Measurements from ENCODE around the gene ZBTB7B.

The ZBTB7B gene

DNA sequence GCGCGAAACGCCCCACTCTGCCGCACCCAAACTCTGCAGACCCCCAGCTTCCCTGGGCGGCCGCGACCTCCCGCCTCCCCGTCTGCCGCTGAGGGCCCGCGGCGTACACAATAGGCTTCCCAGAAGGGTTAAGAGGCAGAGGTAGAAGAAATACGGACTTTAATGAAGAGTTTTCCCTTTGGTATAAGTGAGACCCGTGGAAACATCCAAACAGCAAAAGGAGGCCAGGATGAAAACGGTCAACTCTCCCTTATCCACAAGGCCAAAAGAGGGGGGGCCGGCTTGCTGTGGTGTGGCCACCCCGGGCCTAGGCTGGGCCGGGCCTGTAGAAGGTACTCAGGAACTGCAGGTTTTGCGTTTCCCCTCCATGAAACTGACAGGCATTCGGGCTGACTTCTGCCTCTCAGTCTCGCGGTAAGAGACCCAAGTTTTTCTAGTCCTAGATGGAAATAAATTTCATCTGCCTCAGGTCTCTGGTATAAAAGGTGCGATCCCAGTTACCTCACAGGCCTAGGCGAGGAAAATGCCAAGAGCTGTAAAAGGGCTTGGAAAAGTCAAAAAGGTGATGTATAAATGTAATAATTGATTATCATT lies 40.3 kb upstream of the ZBTB7B start:
- no peak for DNase-seq (ENCODE audit: low read depth)
- H3K4me3 ChIP-seq (ENCODE audit: control insufficient read depth, low read depth, low read length): peak overlapping the region; percentile 69
- TF ChIP-seq, protein P1, sequence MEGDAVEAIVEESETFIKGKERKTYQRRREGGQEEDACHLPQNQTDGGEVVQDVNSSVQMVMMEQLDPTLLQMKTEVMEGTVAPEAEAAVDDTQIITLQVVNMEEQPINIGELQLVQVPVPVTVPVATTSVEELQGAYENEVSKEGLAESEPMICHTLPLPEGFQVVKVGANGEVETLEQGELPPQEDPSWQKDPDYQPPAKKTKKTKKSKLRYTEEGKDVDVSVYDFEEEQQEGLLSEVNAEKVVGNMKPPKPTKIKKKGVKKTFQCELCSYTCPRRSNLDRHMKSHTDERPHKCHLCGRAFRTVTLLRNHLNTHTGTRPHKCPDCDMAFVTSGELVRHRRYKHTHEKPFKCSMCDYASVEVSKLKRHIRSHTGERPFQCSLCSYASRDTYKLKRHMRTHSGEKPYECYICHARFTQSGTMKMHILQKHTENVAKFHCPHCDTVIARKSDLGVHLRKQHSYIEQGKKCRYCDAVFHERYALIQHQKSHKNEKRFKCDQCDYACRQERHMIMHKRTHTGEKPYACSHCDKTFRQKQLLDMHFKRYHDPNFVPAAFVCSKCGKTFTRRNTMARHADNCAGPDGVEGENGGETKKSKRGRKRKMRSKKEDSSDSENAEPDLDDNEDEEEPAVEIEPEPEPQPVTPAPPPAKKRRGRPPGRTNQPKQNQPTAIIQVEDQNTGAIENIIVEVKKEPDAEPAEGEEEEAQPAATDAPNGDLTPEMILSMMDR (conservative IDR thresholded peaks at IDR 0.05; ENCODE audit: control insufficient read depth, insufficient read depth, low read depth, low read length): no peak

DNA sequence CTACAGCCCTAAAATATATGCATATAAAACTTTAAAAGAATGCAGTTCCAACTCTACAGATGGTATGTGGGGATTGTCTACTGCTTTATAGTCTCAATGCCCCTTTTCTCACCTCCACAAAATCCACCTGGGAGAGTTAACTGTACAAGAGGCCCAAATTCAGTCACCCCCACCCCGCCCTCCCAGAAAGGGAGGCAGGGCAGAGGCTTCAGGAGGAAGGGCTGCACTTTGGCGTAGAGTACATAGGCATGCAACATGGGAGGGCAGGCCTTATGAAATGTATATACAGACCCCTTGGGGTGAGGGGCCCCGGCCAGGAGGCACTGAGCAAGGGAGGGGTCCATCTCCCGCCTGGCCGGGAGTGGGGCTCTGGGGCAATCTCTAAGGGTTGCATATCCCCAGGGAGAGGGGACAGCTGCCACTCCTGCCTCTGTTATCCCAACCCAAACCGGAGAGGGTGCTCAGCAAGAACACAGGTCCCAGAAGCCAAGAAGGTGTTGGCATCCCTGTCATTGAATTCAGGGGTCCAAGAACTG lies 39.7 kb upstream of the ZBTB7B start:
- no peak for DNase-seq (ENCODE audit: low read depth)
- H3K4me3 ChIP-seq (ENCODE audit: control insufficient read depth, low read depth, low read length): no peak overlapping the region

DNA sequence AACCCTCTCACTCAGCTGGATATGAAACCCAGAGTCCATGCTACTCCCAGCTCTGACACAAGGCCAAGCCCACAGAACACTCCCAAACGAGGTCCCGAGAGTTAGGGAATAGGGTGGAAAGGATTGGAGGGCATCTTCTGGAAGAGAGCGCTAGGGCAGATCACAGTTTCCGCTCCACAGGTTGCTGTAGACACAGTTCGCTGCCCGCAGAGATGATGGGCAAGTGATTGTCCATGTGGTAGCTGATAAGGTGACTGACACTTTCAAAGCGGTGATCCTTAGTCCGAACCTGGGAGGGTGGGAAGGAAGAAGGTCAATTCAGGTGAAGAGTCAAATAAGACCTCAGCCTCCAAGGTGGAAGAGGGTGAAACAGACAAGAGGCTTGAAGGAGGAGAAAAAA lies 39.0 kb upstream of the ZBTB7B start:
- TF ChIP-seq, protein P1 (conservative IDR thresholded peaks at IDR 0.05; ENCODE audit: control insufficient read depth, insufficient read depth, low read depth, low read length): no peak
- no peak overlapping the region for H3K4me3 ChIP-seq (ENCODE audit: control insufficient read depth, low read depth, low read length)
- no peak for DNase-seq (ENCODE audit: low read depth)

More for the DNA sequence above, 39.7 kb upstream of the ZBTB7B start:
- TF ChIP-seq, protein P1 (conservative IDR thresholded peaks at IDR 0.05; ENCODE audit: control insufficient read depth, insufficient read depth, low read depth, low read length): no peak

DNA sequence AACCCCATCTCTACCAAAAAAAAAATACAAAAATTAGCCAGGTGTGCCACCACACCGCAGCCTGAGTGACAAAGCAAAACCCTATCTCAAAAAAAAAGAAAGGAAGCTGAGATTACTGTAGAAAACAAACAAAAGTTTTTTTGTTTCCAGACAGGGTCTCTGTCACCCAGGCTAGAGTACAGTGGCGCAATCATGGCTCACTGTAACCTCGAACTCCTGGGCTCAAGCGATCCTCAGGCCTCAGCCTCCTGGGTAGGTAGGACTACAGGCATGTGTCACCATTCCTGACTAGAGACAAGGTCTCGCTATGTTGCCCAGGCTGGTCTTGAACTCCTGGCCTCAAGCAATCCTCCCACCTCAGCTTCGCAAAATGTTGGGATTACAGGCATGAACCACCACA lies 38.2 kb upstream of the ZBTB7B start:
- TF ChIP-seq, protein P1 (conservative IDR thresholded peaks at IDR 0.05; ENCODE audit: control insufficient read depth, insufficient read depth, low read depth, low read length): no peak
- H3K4me3 ChIP-seq (ENCODE audit: control insufficient read depth, low read depth, low read length): no peak overlapping the region
- DNase-seq (ENCODE audit: low read depth): no peak

DNA sequence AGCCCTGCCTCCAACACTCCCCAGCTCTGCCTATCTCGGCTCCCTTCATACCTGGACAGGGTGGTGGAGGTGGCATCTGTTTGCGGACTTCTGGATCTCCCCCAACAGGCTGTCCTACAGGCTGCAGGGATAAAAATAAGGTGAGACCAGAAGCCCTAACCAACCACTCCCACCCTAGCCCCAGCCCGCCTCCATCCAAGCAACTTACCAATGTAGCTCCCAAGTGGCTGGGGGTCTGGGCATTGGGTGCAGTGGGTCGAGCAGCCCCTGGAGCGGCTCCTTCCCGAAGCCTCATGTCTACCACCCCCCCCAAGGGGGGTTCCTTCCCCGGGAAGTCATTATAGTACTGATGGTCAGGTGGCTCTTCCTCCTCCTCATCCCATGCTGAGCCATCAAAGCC lies 36.5 kb upstream of the ZBTB7B start:
- TF ChIP-seq, protein P1 (conservative IDR thresholded peaks at IDR 0.05; ENCODE audit: control insufficient read depth, insufficient read depth, low read depth, low read length): no peak
- DNase-seq (ENCODE audit: low read depth): no peak
- no peak overlapping the region for H3K4me3 ChIP-seq (ENCODE audit: control insufficient read depth, low read depth, low read length)

DNA sequence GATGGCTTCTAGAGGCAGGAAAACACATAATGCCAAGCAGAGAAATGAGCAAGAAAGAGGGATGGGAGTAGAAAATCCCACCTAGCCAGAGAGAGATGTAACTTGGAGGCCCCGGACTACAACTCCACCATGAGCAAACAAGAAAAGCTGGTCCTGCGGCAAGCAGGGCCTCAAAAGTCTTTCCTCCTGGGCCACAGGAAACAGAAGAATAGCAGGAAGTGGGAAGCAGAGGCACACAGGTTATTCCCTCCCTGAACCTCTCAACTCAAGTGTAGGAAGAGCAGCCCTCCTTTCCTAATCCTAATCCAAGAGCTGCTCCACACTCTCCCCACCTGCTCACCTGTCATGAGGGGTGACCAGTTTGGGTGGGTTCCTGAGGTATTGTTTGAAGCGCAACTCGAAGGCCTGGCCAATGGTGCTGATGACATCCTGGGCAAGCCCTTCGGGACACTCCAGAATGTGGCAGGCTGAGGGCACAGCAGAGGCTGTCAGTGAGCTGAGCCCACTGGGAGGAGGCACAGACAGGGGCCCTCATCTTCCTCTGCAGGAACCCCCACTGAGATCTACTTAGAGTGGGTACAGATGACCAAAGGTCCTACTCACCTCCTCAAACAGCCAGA lies 35.2 kb upstream of the ZBTB7B start:
- no peak for DNase-seq (ENCODE audit: low read depth)
- H3K4me3 ChIP-seq (ENCODE audit: control insufficient read depth, low read depth, low read length): no peak overlapping the region
- TF ChIP-seq, protein P1 (conservative IDR thresholded peaks at IDR 0.05; ENCODE audit: control insufficient read depth, insufficient read depth, low read depth, low read length): no peak

All from fibroblast of mammary gland (primary cell).